Activated naive CD8-positive, alpha-beta T cell treated with anti-CD3 and anti-CD28 coated beads, Interleukin-2, amount 10 ng/mL, durations not matched to agents 7 days and 5 days (primary cell): ENCODE data around the gene LCN15. TPM values are rescaled to one million over a fixed set of nuclear protein-coding genes. Genes with fewer than 3 reads are reported as not detected.

ENCODE experiments used
- ATAC-seq: fragments of 150-1000 bp; cut with Tn5 transposase; one replicate; pipeline ENCODE4 v1.10.0; 2021; ENCODE audit warnings: low read depth, moderate library complexity
- POLR2A ChIA-PET: fragments of 350-600 bp; sonication (Branson Sonifier 250); formaldehyde crosslinking; loops from one replicate; lab custom pipeline; 2021; ENCODE audit warnings: antibody characterized with exemption; lab: Charles Lee
- DNase-seq: peaks from one replicate; pipeline ENCODE4 v3.0.0; 2021
- H3K27ac Mint-ChIP-seq: one replicate; pipeline ENCODE4 v1.8.0; 2022; ENCODE audit warnings: mild to moderate bottlenecking, mixed read lengths
- H3K27me3 Mint-ChIP-seq: one replicate; pipeline ENCODE4 v1.8.0; 2022; ENCODE audit warnings: mild to moderate bottlenecking, moderate library complexity, mixed read lengths
- H3K36me3 Mint-ChIP-seq: one replicate; pipeline ENCODE4 v1.8.0; 2021; ENCODE audit warnings: mild to moderate bottlenecking, mixed read lengths
- H3K4me1 Mint-ChIP-seq: one replicate; pipeline ENCODE4 v1.8.0; 2021; ENCODE audit warnings: mixed read lengths
- H3K4me3 Mint-ChIP-seq: one replicate; pipeline ENCODE4 v1.8.0; 2022; ENCODE audit warnings: mild to moderate bottlenecking, moderate library complexity, mixed read lengths
- H3K9me3 Mint-ChIP-seq: one replicate; pipeline ENCODE4 v1.8.0; 2021; ENCODE audit warnings: mixed read lengths
- total RNA-seq, 2 experiments: library from RNA; stranded (reverse); gene quantifications; one replicate each; pipeline ENCODE4 v1.2.3, GENCODE V29; 2021

The LCN15 gene
- total RNA-seq, 2 experiments from 2014 or later: not detected

GRCh38 chr9:136721339-136722092, 42.8 kb downstream of the LCN15 start:
- Mint-ChIP-seq H3K36me3 (peaks cover 11% of the 10 kb centered on the region), H3K27ac (peak overlapping the region; percentile 6), H3K4me3 (no peak overlapping the region), H3K9me3 (no peaks in the 10 kb centered on the region), H3K4me1 (peaks cover 12% of the 10 kb centered on the region), H3K27me3 (no peaks in the 10 kb centered on the region)
- DNase-seq: peak; percentile 37
- POLR2A ChIA-PET: interaction anchor here (0.9 kb wide), 1 partner anchor 21 kb away, joined by 5 read pairs; no protein-coding TSS in a partner anchor
- ATAC-seq: no peak

GRCh38 chr9:136720898-136721338, 43.4 kb downstream of the LCN15 start:
- Mint-ChIP-seq H3K27ac (peak overlapping the region; percentile 6), H3K36me3 (peaks cover 9% of the 10 kb centered on the region), H3K4me3 (no peak overlapping the region), H3K4me1 (peaks cover 7% of the 10 kb centered on the region), H3K9me3 (no peaks in the 10 kb centered on the region), H3K27me3 (no peaks in the 10 kb centered on the region)
- POLR2A ChIA-PET: no interaction called here
- ATAC-seq (no peak), DNase-seq (peak; percentile 31)

- Mint-ChIP-seq H3K27me3 (no peaks in the 10 kb centered on the region), H3K4me1 (peaks cover 4% of the 10 kb centered on the region), H3K4me3 (no peak overlapping the region), H3K27ac (no peak overlapping the region), H3K36me3 (peaks cover 8% of the 10 kb centered on the region), H3K9me3 (no peaks in the 10 kb centered on the region)
- ATAC-seq (no peak), DNase-seq (no peak)
- POLR2A ChIA-PET: interaction anchor here (1.2 kb wide), 1 partner anchor 9 kb away, joined by 3 read pairs; no protein-coding TSS in a partner anchor
Measured at GRCh38 chr9:136720251-136720897, 43.9 kb downstream of the LCN15 start.

- H3K27ac Mint-ChIP-seq: no peak overlapping the region
- H3K4me1 Mint-ChIP-seq: peaks cover under 1% of the 10 kb centered on the region
- peaks cover 5% of the 10 kb centered on the region for H3K36me3 Mint-ChIP-seq
- POLR2A ChIA-PET: interaction anchor here (1.2 kb wide), 1 partner anchor 8 kb away, joined by 3 read pairs; no protein-coding TSS in a partner anchor
- H3K9me3 Mint-ChIP-seq: no peaks in the 10 kb centered on the region
- peaks cover 2% of the 10 kb centered on the region for H3K27me3 Mint-ChIP-seq
- DNase-seq (no peak), ATAC-seq (no peak)
- H3K4me3 Mint-ChIP-seq: no peak overlapping the region
Measured at GRCh38 chr9:136719195-136719880, 45.0 kb downstream of the LCN15 start.

GRCh38 chr9:136718345-136719194, 45.7 kb downstream of the LCN15 start:
- H3K27me3 Mint-ChIP-seq: peaks cover 8% of the 10 kb centered on the region
- DNase-seq (no peak), ATAC-seq (no peak)
- no peaks in the 10 kb centered on the region for H3K9me3 Mint-ChIP-seq
- no peaks in the 10 kb centered on the region for H3K4me1 Mint-ChIP-seq
- H3K4me3 Mint-ChIP-seq: no peak overlapping the region
- POLR2A ChIA-PET: no interaction called here
- peaks cover under 1% of the 10 kb centered on the region for H3K36me3 Mint-ChIP-seq
- H3K27ac Mint-ChIP-seq: no peak overlapping the region

GRCh38 chr9:136717399-136717798, 46.9 kb downstream of the LCN15 start:
- no peaks in the 10 kb centered on the region for H3K4me1 Mint-ChIP-seq
- H3K27ac Mint-ChIP-seq: no peak overlapping the region
- H3K4me3 Mint-ChIP-seq: no peak overlapping the region
- no peaks in the 10 kb centered on the region for H3K9me3 Mint-ChIP-seq
- H3K36me3 Mint-ChIP-seq: no peaks in the 10 kb centered on the region
- DNase-seq: peak; percentile 35
- H3K27me3 Mint-ChIP-seq: peaks cover 12% of the 10 kb centered on the region
- POLR2A ChIA-PET: interaction anchor here (6.1 kb wide), 1 partner anchor 9 kb away, joined by 46 read pairs; no protein-coding TSS in a partner anchor
- no peak for ATAC-seq

GRCh38 chr9:136714893-136715274, 49.4 kb downstream of the LCN15 start:
- no peaks in the 10 kb centered on the region for H3K4me1 Mint-ChIP-seq
- no peak overlapping the region for H3K27ac Mint-ChIP-seq
- H3K9me3 Mint-ChIP-seq: no peaks in the 10 kb centered on the region
- H3K4me3 Mint-ChIP-seq: no peak overlapping the region
- H3K27me3 Mint-ChIP-seq: peaks cover 28% of the 10 kb centered on the region
- DNase-seq: no peak
- H3K36me3 Mint-ChIP-seq: no peaks in the 10 kb centered on the region
- no peak for ATAC-seq
- POLR2A ChIA-PET: interaction anchor here (6.1 kb wide), 1 partner anchor 12 kb away, joined by 46 read pairs; no protein-coding TSS in a partner anchor

GRCh38 chr9:136714096-136714892, 50.0 kb downstream of the LCN15 start:
- no peaks in the 10 kb centered on the region for H3K9me3 Mint-ChIP-seq
- no peaks in the 10 kb centered on the region for H3K36me3 Mint-ChIP-seq
- no peaks in the 10 kb centered on the region for H3K4me1 Mint-ChIP-seq
- no peak overlapping the region for H3K4me3 Mint-ChIP-seq
- no peak overlapping the region for H3K27ac Mint-ChIP-seq
- H3K27me3 Mint-ChIP-seq: peaks cover 28% of the 10 kb centered on the region
- ATAC-seq: no peak
- no peak for DNase-seq
- POLR2A ChIA-PET: interaction anchor here (1.6 to 6.1 kb wide), 2 partner anchors 12 to 14 kb away, joined by 4 to 46 read pairs; no protein-coding TSS in a partner anchor

GRCh38 chr9:136713550-136713949, 50.8 kb downstream of the LCN15 start:
- POLR2A ChIA-PET: interaction anchor here (1.1 to 6.1 kb wide), 3 partner anchors 13 to 356 kb away, joined by 3 to 46 read pairs (median 4); no protein-coding TSS in a partner anchor
- no peak for ATAC-seq
- no peak overlapping the region for H3K4me3 Mint-ChIP-seq

GRCh38 chr9:136712690-136713544, 51.4 kb downstream of the LCN15 start:
- H3K4me3 Mint-ChIP-seq: no peak overlapping the region
- POLR2A ChIA-PET: interaction anchor here (1.1 to 6.1 kb wide), 3 partner anchors 12 to 356 kb away, joined by 3 to 46 read pairs (median 4); no protein-coding TSS in a partner anchor

More at GRCh38 chr9:136713550-136713949, 50.8 kb downstream of the LCN15 start:
- Mint-ChIP-seq H3K9me3 (no peaks in the 10 kb centered on the region), H3K4me1 (no peaks in the 10 kb centered on the region), H3K27me3 (peaks cover 28% of the 10 kb centered on the region), H3K27ac (no peak overlapping the region), H3K36me3 (no peaks in the 10 kb centered on the region)
- DNase-seq: peak; percentile 29

More at GRCh38 chr9:136712690-136713544, 51.4 kb downstream of the LCN15 start:
- no peaks in the 10 kb centered on the region for H3K36me3 Mint-ChIP-seq
- no peaks in the 10 kb centered on the region for H3K9me3 Mint-ChIP-seq
- peak; percentile 35 for DNase-seq
- peaks cover 31% of the 10 kb centered on the region for H3K27me3 Mint-ChIP-seq
- no peaks in the 10 kb centered on the region for H3K4me1 Mint-ChIP-seq
- H3K27ac Mint-ChIP-seq: no peak overlapping the region
- ATAC-seq: no peak
